Thyroid gland (tissue), 4 donors: ENCODE data around the gene ADAMTS17.

Source experiments
- POLR2A ChIP-seq, 2 donors: fragments of 450-650 bp; IDR thresholded peaks; one replicate each; pipeline ENCODE4 v1.6.1; 2017; ENCODE audit warnings: antibody characterized with exemption in 2 of 2, mild to moderate bottlenecking in 2 of 2, moderate library complexity in 1 of 2
- TF ChIP-seq, protein P1 (sequence below), 6 experiments: fragments of 200-600 bp in 3 of 6; fragments of 450-650 bp in 3 of 6; sonication (generic) in 3 of 6; IDR thresholded peaks; one replicate each; pipeline ENCODE4 v1.5.1; 2016 to 2019; ENCODE audit warnings: antibody characterized with exemption in 6 of 6, mild to moderate bottlenecking in 2 of 6, inconsistent platforms in 1 of 6, moderate library complexity in 1 of 6

DNA sequence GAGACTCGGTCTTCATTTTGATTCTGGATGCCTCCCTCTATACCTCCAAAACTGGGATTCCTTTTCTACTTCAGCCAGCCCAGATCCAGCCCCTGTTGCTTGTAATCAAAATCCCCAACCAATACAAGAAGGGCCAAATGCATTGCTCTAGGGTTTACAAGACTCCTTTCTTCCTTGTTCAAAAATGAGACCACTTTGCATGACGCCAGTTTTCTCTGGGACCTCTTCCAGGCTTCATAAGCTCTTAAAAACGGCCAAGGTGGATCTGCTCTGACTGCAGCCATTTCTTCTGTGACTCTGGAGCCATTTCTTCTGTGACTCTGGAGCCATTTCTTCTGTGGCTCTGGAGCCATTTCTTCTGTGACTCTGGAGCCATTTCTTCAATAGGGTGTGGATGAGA, 71.9 kb downstream of the ADAMTS17 start:
- TF ChIP-seq POLR2A (IDR thresholded peaks at IDR 0.05) = no peak
- TF ChIP-seq, protein P1, sequence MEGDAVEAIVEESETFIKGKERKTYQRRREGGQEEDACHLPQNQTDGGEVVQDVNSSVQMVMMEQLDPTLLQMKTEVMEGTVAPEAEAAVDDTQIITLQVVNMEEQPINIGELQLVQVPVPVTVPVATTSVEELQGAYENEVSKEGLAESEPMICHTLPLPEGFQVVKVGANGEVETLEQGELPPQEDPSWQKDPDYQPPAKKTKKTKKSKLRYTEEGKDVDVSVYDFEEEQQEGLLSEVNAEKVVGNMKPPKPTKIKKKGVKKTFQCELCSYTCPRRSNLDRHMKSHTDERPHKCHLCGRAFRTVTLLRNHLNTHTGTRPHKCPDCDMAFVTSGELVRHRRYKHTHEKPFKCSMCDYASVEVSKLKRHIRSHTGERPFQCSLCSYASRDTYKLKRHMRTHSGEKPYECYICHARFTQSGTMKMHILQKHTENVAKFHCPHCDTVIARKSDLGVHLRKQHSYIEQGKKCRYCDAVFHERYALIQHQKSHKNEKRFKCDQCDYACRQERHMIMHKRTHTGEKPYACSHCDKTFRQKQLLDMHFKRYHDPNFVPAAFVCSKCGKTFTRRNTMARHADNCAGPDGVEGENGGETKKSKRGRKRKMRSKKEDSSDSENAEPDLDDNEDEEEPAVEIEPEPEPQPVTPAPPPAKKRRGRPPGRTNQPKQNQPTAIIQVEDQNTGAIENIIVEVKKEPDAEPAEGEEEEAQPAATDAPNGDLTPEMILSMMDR (IDR thresholded peaks at IDR 0.05) = no peak
